ENCODE results near the gene PLCH1.

The PLCH1 gene

DNA sequence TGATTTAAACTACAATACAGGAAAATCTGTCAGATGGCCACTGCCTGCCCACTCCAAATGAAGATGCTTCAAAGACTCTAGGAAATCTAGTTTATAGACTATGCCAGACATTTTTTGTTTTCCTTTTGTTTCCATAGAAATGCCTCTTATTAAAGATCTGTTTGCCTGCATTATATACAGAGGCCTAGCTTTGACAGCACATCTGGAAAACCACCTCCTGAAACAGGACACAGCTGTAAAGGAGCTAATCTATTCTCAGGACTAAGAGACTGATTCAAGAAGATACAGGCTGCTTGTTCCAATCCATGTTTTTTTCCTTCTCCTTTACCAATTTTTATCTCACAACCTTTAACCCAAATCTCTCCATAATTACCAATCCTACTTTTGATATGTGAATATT is 376.1 kb downstream of the PLCH1 start:
- TF ChIP-seq FOXP2 (optimal IDR thresholded peaks at IDR 0.05; ENCODE audit: borderline replicate concordance, extremely low read depth, extremely low read length, insufficient read depth) (no peak), SIN3A (IDR thresholded peaks at IDR 0.05; ENCODE audit: borderline replicate concordance, insufficient read depth, low read length) (no peak), TAF1 (IDR thresholded peaks at IDR 0.05; ENCODE audit: borderline replicate concordance, insufficient read depth, low read length) (no peak), POLR2AphosphoS5 (IDR thresholded peaks at IDR 0.05; ENCODE audit: low read depth, low read length) (no peak)
- TF ChIP-seq, protein P1, sequence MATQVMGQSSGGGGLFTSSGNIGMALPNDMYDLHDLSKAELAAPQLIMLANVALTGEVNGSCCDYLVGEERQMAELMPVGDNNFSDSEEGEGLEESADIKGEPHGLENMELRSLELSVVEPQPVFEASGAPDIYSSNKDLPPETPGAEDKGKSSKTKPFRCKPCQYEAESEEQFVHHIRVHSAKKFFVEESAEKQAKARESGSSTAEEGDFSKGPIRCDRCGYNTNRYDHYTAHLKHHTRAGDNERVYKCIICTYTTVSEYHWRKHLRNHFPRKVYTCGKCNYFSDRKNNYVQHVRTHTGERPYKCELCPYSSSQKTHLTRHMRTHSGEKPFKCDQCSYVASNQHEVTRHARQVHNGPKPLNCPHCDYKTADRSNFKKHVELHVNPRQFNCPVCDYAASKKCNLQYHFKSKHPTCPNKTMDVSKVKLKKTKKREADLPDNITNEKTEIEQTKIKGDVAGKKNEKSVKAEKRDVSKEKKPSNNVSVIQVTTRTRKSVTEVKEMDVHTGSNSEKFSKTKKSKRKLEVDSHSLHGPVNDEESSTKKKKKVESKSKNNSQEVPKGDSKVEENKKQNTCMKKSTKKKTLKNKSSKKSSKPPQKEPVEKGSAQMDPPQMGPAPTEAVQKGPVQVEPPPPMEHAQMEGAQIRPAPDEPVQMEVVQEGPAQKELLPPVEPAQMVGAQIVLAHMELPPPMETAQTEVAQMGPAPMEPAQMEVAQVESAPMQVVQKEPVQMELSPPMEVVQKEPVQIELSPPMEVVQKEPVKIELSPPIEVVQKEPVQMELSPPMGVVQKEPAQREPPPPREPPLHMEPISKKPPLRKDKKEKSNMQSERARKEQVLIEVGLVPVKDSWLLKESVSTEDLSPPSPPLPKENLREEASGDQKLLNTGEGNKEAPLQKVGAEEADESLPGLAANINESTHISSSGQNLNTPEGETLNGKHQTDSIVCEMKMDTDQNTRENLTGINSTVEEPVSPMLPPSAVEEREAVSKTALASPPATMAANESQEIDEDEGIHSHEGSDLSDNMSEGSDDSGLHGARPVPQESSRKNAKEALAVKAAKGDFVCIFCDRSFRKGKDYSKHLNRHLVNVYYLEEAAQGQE (IDR thresholded peaks at IDR 0.05; ENCODE audit: insufficient read depth in 1 of 2, low read depth in 2 of 2, low read length in 2 of 2): no peak

DNA sequence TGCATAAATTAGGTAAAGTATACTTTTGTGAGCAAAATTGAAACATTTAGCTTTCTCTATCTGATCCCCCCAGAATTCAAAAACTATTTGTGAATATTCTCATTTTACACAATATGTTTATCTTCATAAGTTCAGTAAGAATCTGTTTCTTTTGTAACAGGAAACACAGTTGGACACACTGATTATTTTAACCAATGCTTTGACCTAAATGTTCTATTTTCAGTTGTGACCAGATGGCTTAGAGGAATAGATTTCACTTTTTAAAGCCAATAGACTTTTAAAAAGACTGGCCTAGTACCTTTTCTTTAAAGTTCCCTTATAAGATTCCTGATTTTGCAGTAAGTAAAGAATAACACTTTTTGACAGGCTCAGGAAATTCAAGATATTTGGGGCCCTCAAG is 377.4 kb downstream of the PLCH1 start:
- TF ChIP-seq FOXP2 (optimal IDR thresholded peaks at IDR 0.05; ENCODE audit: borderline replicate concordance, extremely low read depth, extremely low read length, insufficient read depth) (no peak), SIN3A (IDR thresholded peaks at IDR 0.05; ENCODE audit: borderline replicate concordance, insufficient read depth, low read length) (no peak), POLR2AphosphoS5 (IDR thresholded peaks at IDR 0.05; ENCODE audit: low read depth, low read length) (no peak), TAF1 (IDR thresholded peaks at IDR 0.05; ENCODE audit: borderline replicate concordance, insufficient read depth, low read length) (no peak)
- TF ChIP-seq, protein P1 (IDR thresholded peaks at IDR 0.05; ENCODE audit: insufficient read depth in 1 of 2, low read depth in 2 of 2, low read length in 2 of 2): no peak

DNA sequence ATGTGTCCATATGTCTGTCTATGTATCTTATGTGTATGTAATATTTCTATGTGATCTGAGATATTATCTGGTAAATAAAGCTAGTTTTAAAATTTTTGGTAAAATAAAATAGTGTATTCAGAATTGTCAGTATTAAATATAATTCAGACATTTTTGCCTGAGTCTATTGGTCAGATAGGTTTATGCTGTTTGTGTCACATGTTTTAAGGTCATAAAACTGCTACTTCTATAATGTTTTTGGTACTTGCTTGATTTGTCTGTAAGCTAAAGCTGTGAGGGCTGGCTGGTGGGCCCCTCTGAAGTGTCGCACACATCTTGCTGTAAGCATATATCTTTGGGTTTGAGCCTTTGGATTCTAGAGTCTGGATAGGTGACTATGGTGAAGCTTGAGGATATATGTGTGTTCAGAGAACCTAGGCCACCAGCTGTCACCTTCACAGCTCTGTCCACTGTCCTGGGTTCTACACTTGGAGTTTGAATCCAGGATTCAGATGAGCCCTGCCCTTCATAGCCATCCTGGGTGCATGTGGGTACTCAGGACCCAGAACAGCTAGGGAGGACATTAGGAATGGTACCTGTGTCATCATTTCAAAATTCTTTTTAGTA is 379.6 kb downstream of the PLCH1 start:
- TF ChIP-seq FOXP2 (optimal IDR thresholded peaks at IDR 0.05; ENCODE audit: borderline replicate concordance, extremely low read depth, extremely low read length, insufficient read depth): no peak
- TF ChIP-seq POLR2AphosphoS5 (IDR thresholded peaks at IDR 0.05; ENCODE audit: low read depth, low read length): no peak
- TF ChIP-seq TAF1 (IDR thresholded peaks at IDR 0.05; ENCODE audit: borderline replicate concordance, insufficient read depth, low read length): no peak
- no peak for TF ChIP-seq SIN3A (IDR thresholded peaks at IDR 0.05; ENCODE audit: borderline replicate concordance, insufficient read depth, low read length)
- TF ChIP-seq, protein P1 (IDR thresholded peaks at IDR 0.05; ENCODE audit: insufficient read depth in 1 of 2, low read depth in 2 of 2, low read length in 2 of 2): no peak

DNA sequence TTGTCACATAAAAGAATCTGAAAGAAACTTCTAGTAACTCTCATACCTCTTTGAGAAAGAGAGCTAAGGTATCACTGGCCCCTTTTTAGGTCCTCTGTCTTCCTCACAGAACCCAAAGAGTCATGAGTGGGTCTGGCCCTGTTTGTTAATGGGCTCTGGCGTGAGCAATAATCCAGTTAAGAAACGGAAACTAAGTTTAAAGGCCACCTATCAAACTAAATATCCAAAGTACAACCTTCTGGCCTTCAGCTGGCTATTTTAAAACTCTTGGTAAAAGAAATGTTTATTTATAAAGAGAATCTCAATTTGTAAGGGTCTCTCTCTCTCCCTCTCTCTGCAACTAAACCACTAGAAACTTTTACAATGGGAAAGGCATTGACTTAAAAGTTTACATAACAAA is 380.4 kb downstream of the PLCH1 start:
- TF ChIP-seq TAF1 (IDR thresholded peaks at IDR 0.05; ENCODE audit: borderline replicate concordance, insufficient read depth, low read length) (no peak), POLR2AphosphoS5 (IDR thresholded peaks at IDR 0.05; ENCODE audit: low read depth, low read length) (no peak), SIN3A (IDR thresholded peaks at IDR 0.05; ENCODE audit: borderline replicate concordance, insufficient read depth, low read length) (no peak), FOXP2 (optimal IDR thresholded peaks at IDR 0.05; ENCODE audit: borderline replicate concordance, extremely low read depth, extremely low read length, insufficient read depth) (no peak)
- TF ChIP-seq, protein P1 (IDR thresholded peaks at IDR 0.05; ENCODE audit: insufficient read depth in 1 of 2, low read depth in 2 of 2, low read length in 2 of 2): no peak
